Measurements from ENCODE around the gene TENT4A.

TENT4A gene

GRCh38 chr5:6733411-6734242 is 20.4 kb downstream of the TENT4A start:
- no peak for DNase-seq (ENCODE audit: low read depth)

GRCh38 chr5:6734243-6734700 is 21.0 kb downstream of the TENT4A start:
- no peak overlapping the region for H3K4me3 ChIP-seq (ENCODE audit: low read depth, low read length)
- no peak for TF ChIP-seq MYC (IDR thresholded peaks at IDR 0.05; ENCODE audit: low read depth, low read length)
- TF ChIP-seq POLR2A (IDR thresholded peaks at IDR 0.05; ENCODE audit: extremely low read depth, insufficient read length): no peak
- TF ChIP-seq MAX (IDR thresholded peaks at IDR 0.05; ENCODE audit: low read depth, low read length): no peak
- no peak for TF ChIP-seq CTCF (IDR thresholded peaks at IDR 0.05; ENCODE audit: low read depth, low read length)
- DNase-seq (ENCODE audit: low read depth): no peak

More at GRCh38 chr5:6733411-6734242, 20.4 kb downstream of the TENT4A start:
- no peak overlapping the region for H3K4me3 ChIP-seq (ENCODE audit: low read depth, low read length)
- no peak for TF ChIP-seq MYC (IDR thresholded peaks at IDR 0.05; ENCODE audit: low read depth, low read length)

GRCh38 chr5:6734781-6735180 is 21.5 kb downstream of the TENT4A start:
- H3K4me3 ChIP-seq (ENCODE audit: low read depth, low read length): no peak overlapping the region
- TF ChIP-seq MYC (IDR thresholded peaks at IDR 0.05; ENCODE audit: low read depth, low read length) (no peak), POLR2A (IDR thresholded peaks at IDR 0.05; ENCODE audit: extremely low read depth, insufficient read length) (no peak), MAX (IDR thresholded peaks at IDR 0.05; ENCODE audit: low read depth, low read length) (no peak), CTCF (IDR thresholded peaks at IDR 0.05; ENCODE audit: low read depth, low read length) (no peak)
- DNase-seq (ENCODE audit: low read depth): no peak

GRCh38 chr5:6736106-6736505 is 22.9 kb downstream of the TENT4A start:
- DNase-seq (ENCODE audit: low read depth): no peak
- no peak for TF ChIP-seq MAX (IDR thresholded peaks at IDR 0.05; ENCODE audit: low read depth, low read length)
- H3K4me3 ChIP-seq (ENCODE audit: low read depth, low read length): no peak overlapping the region

GRCh38 chr5:6736524-6737042 is 23.4 kb downstream of the TENT4A start:
- H3K4me3 ChIP-seq (ENCODE audit: low read depth, low read length): no peak overlapping the region
- TF ChIP-seq MAX (IDR thresholded peaks at IDR 0.05; ENCODE audit: low read depth, low read length): no peak
- no peak for TF ChIP-seq CTCF (IDR thresholded peaks at IDR 0.05; ENCODE audit: low read depth, low read length)
- TF ChIP-seq MYC (IDR thresholded peaks at IDR 0.05; ENCODE audit: low read depth, low read length): no peak
- TF ChIP-seq POLR2A (IDR thresholded peaks at IDR 0.05; ENCODE audit: extremely low read depth, insufficient read length): no peak
- no peak for DNase-seq (ENCODE audit: low read depth)

GRCh38 chr5:6737043-6737941 is 24.1 kb downstream of the TENT4A start:
- DNase-seq (ENCODE audit: low read depth): no peak
- TF ChIP-seq CTCF (IDR thresholded peaks at IDR 0.05; ENCODE audit: low read depth, low read length): no peak
- TF ChIP-seq MYC (IDR thresholded peaks at IDR 0.05; ENCODE audit: low read depth, low read length): no peak
- no peak for TF ChIP-seq POLR2A (IDR thresholded peaks at IDR 0.05; ENCODE audit: extremely low read depth, insufficient read length)
- no peak for TF ChIP-seq MAX (IDR thresholded peaks at IDR 0.05; ENCODE audit: low read depth, low read length)
- no peak overlapping the region for H3K4me3 ChIP-seq (ENCODE audit: low read depth, low read length)

Data from NB4 (cell line).